ENCODE results near the gene C2orf49. TPM values are rescaled to one million over a fixed set of nuclear protein-coding genes. Genes with fewer than 3 reads are reported as not detected.

Gene C2orf49
- total RNA-seq, 4 donors from 2014 or later, result 16.4 to 19.5 (median 17.7) TPM

DNA sequence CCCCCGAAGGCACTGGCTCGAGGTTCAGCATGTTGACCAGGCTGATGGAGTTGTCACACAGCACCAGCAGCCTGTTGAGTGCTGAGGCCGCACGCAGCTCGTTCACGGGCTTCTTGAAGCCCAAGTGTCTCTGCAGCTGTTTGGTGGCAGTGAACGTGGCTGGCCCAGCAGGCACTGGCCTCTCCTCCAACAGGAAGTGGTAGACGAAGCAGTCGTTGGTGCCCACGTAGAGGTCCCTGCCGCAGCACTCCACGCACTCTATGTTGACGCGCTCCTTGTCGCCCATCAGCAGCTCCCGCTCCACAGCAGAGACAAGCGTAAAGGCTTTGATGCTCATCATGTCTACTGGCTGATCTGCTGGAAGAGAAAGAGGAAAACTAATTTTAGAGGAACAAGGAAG, 29.4 kb upstream of the C2orf49 start:
- Histone ChIP-seq H3K4me3 (no peak overlapping the region), H3K27ac (replicated peaks in 1 of 4) (no peak overlapping the region), H3K9me3 (no peaks in the 10 kb centered on the region), H3K4me1 (peaks cover 0 to 17% (median 4%) of the 10 kb centered on the region in 4 donors), H3K27me3 (no peaks in the 10 kb centered on the region), H3K36me3 (peaks cover 14 to 38% (median 23%) of the 10 kb centered on the region in 4 donors)
- WGBS, result 92% methylated on average over 13 of the region's 17 CpGs
- no peak for DNase-seq (ENCODE audit: extremely low spot score)
- TF ChIP-seq POLR2A (IDR thresholded peaks at IDR 0.05; ENCODE audit: low read depth) (no peak), POLR2AphosphoS5 (IDR thresholded peaks at IDR 0.05) (no peak), EP300 (IDR thresholded peaks at IDR 0.05) (no peak), CTCF (IDR thresholded peaks at IDR 0.05) (no peak)
- intact Hi-C loops (cut with DNase I), result no loop called here

DNA sequence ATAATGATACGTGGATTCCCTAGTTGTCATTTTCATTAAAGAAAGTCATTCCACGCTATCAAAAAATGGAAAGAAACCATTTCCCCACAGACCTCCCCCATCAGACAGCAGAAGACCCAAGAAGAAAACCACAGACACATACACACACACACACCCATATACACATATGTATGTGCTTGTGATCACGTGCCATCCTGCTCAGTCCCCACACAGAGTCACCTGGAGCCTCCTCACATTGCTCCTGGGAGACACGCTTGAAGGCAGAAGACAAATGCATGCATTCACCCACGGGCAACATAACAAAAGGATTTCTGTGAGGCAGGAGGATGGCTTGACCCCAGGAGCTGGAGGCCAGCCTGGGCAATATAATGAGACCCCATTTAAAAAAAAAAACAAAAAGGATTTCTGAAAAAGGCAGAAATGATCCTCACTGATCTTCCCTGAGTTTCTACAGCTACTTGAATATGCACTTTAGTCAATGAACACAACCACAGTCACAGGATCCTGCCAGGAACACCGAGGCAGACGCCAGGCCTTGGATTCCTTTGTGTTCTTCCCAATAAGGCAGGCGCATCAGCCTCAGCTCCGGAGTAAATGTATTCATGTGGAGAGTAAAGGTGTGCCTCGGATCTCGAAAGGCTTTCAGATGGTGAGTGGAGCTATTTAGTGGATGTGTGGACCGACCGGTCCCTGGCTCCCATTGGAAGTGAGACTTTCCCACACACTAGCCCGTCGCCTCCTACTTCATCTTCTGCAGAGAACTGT, 28.8 kb upstream of the C2orf49 start:
- H3K9me3 ChIP-seq, result no peaks in the 10 kb centered on the region
- intact Hi-C loops (cut with DNase I), result no loop called here
- H3K27me3 ChIP-seq, result no peaks in the 10 kb centered on the region
- TF ChIP-seq CTCF (IDR thresholded peaks at IDR 0.05), result no peak
- no peak for TF ChIP-seq POLR2A (IDR thresholded peaks at IDR 0.05; ENCODE audit: low read depth)
- TF ChIP-seq POLR2AphosphoS5 (IDR thresholded peaks at IDR 0.05), result no peak
- TF ChIP-seq EP300 (IDR thresholded peaks at IDR 0.05), result no peak
- peaks cover 14 to 33% (median 23%) of the 10 kb centered on the region in 4 donors for H3K36me3 ChIP-seq
- H3K4me3 ChIP-seq, result no peak overlapping the region
- WGBS, result 92% methylated on average over 15 of the region's 15 CpGs
- no peak overlapping the region for H3K27ac ChIP-seq (replicated peaks in 1 of 4)
- peaks cover 0 to 17% (median 6%) of the 10 kb centered on the region in 4 donors for H3K4me1 ChIP-seq
- no peak for DNase-seq (ENCODE audit: extremely low spot score)

DNA sequence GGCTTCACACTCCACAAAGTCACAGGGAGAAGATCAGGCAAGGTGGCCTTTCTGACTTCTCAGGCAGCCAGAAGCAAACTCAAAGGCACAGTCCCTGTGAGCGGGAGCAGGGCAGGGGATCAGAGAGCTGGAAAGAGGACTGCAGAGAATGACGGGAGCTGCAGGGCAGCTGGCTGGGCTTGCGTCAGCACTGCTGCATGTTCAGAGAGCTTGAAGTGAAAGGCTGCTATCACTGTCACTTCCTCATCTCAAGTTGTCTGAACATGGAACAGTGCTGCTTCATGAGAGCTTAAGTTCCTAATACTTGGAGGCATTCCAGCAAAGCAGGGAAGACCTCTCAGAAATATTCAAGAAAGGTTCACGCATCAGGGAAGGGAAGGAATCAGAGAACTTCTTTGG, 28.2 kb upstream of the C2orf49 start:
- intact Hi-C loops (cut with DNase I), result no loop called here
- Histone ChIP-seq H3K36me3 (peaks cover 14 to 33% (median 23%) of the 10 kb centered on the region in 4 donors), H3K4me3 (no peak overlapping the region), H3K27me3 (no peaks in the 10 kb centered on the region), H3K4me1 (peaks cover 0 to 17% (median 6%) of the 10 kb centered on the region in 4 donors), H3K27ac (replicated peaks in 1 of 4) (no peak overlapping the region), H3K9me3 (no peaks in the 10 kb centered on the region)
- DNase-seq (ENCODE audit: extremely low spot score), result no peak
- whole genome bisulfite sequencing, result 81% methylated on average over 4 of the region's 4 CpGs
- TF ChIP-seq POLR2A (IDR thresholded peaks at IDR 0.05; ENCODE audit: low read depth), result no peak
- TF ChIP-seq POLR2AphosphoS5 (IDR thresholded peaks at IDR 0.05), result no peak
- TF ChIP-seq EP300 (IDR thresholded peaks at IDR 0.05), result no peak
- no peak for TF ChIP-seq CTCF (IDR thresholded peaks at IDR 0.05)

DNA sequence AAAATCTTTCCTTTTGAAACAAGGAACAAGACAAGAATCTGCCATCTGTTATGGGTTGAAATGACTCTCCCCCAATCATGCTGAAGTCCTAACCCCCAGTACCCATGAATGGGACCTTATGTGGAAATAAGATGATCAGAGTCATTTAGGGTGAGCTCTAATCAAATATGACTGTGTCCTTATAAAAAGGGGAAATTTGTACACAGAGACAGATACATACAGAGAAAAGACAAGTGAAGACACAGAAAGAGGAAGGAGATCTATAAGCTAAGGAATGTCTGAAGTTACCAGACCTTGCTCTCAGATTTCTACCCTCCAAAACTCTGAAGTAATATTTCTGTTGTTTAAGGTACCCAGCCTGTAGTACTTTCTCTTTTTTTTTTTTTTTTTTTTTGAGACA, 23.5 kb upstream of the C2orf49 start:
- Histone ChIP-seq H3K27ac (replicated peaks in 1 of 4) (no peak overlapping the region), H3K9me3 (no peaks in the 10 kb centered on the region), H3K4me3 (no peak overlapping the region), H3K4me1 (peaks cover 0 to 23% (median 15%) of the 10 kb centered on the region in 4 donors), H3K36me3 (peaks cover 0 to 3% (median 0%) of the 10 kb centered on the region in 4 donors), H3K27me3 (no peaks in the 10 kb centered on the region)
- DNase-seq (ENCODE audit: extremely low spot score), result no peak
- intact Hi-C loops (cut with DNase I), result no loop called here
- no peak for TF ChIP-seq EP300 (IDR thresholded peaks at IDR 0.05)
- TF ChIP-seq CTCF (IDR thresholded peaks at IDR 0.05), result no peak
- no peak for TF ChIP-seq POLR2A (IDR thresholded peaks at IDR 0.05; ENCODE audit: low read depth)
- TF ChIP-seq POLR2AphosphoS5 (IDR thresholded peaks at IDR 0.05), result no peak

Measured in esophagus muscularis mucosa (tissue), 4 donors.